Lung (tissue), 12 donors: Measurements from ENCODE around the gene CHST11. TPM values are rescaled to one million over a fixed set of nuclear protein-coding genes. Genes with fewer than 3 reads are reported as not detected.

Source experiments
- ATAC-seq: fragments of 200-7000 bp; cut with Tn5 transposase; one replicate; pipeline ENCODE4 v1.9.1; 2020; ENCODE audit warnings: moderate number of reproducible peaks; ENCODE audit not compliant: insufficient read depth, low FRiP score
- DNase-seq, 3 donors: peaks; one replicate each; pipeline ENCODE4 v3.0.0-alpha.2; 2013 to 2017
- H3K27ac ChIP-seq, 2 donors: one replicate each; pipeline ENCODE4 v1.5.1; 2013; ENCODE audit warnings: mild to moderate bottlenecking in 2 of 2, moderate library complexity in 2 of 2, control low read depth in 1 of 2, inconsistent platforms in 1 of 2, low read depth in 1 of 2, low read length in 1 of 2
- H3K27me3 ChIP-seq, 3 donors: one replicate each; pipeline ENCODE4 v1.5.1; 2013; ENCODE audit warnings: low read length in 2 of 3; ENCODE audit not compliant: control insufficient read depth in 3 of 3, insufficient read depth in 3 of 3
- H3K36me3 ChIP-seq, 4 donors: one replicate each; pipeline ENCODE4 v1.5.1; 2013; ENCODE audit warnings: low read length in 4 of 4, mild to moderate bottlenecking in 1 of 4, moderate library complexity in 1 of 4; ENCODE audit not compliant: control insufficient read depth in 4 of 4, insufficient read depth in 4 of 4
- H3K4me1 ChIP-seq, 5 donors: one replicate each; pipeline ENCODE4 v1.5.1; 2013; ENCODE audit warnings: low read length in 5 of 5, mild to moderate bottlenecking in 2 of 5, moderate library complexity in 1 of 5; ENCODE audit not compliant: control insufficient read depth in 5 of 5, insufficient read depth in 5 of 5
- H3K4me3 ChIP-seq: one replicate; pipeline ENCODE4 v1.5.1; 2013; ENCODE audit warnings: mild to moderate bottlenecking, control low read depth, moderate library complexity
- H3K9ac ChIP-seq, 2 donors: one replicate each; pipeline ENCODE4 v1.5.1; 2013; ENCODE audit warnings: low read length in 2 of 2, control low read depth in 1 of 2; ENCODE audit not compliant: insufficient read depth in 1 of 2
- H3K9me3 ChIP-seq, 4 donors: one replicate each; pipeline ENCODE4 v1.5.1; 2013; ENCODE audit warnings: low read length in 3 of 4, mild to moderate bottlenecking in 1 of 4, moderate library complexity in 1 of 4; ENCODE audit not compliant: control insufficient read depth in 4 of 4, insufficient read depth in 3 of 4
- CTCF ChIP-seq: IDR thresholded peaks from 2 replicates; pipeline ENCODE4 v1.5.1; 2012; ENCODE audit warnings: mild to moderate bottlenecking; ENCODE audit errors: control extremely low read depth, extremely low read depth
- WGBS, 2 donors: extraction: QIAGEN DNeasy Blood & Tissue Kit; methylation state at CpG; one replicate each; pipeline ENCODE4 v1.1.7; 2013; 5-methylcytosine and 5-hydroxymethylcytosine counted together
- polyA plus RNA-seq, 2 donors: library from polyadenylated mRNA; stranded (reverse); fragments of 200-250 nt; gene quantifications; one replicate each; pipeline ENCODE4 v1.2.1, GENCODE V29; 2013
- total RNA-seq, 2 donors: library from RNA; depleted of rRNA in 1 of 2; stranded (reverse); fragments of >200 nt in 1 of 2; gene quantifications; one replicate each; pipeline ENCODE4 v1.2.1, GENCODE V29; 2014 to 2021
- donor health status: control.
- donor health status: control.
- donor health status: Bipolar disorder and iron deficiency.
- donor health status: healthy.
- donor health status: DM: yes; HTN: yes; CAD: no.

CHST11 gene
- total and polyA plus RNA-seq, 4 donors: 9.0 to 63.2 (median 27.7) TPM

GRCh38 chr12:104596898-104597843 is 140.4 kb downstream of the CHST11 start:
- no peak overlapping the region for H3K9ac ChIP-seq
- ATAC-seq: no peak
- peaks cover 0 to 6% (median 3%) of the 10 kb centered on the region in 5 donors for H3K4me1 ChIP-seq
- H3K27me3 ChIP-seq: no peaks in the 10 kb centered on the region
- H3K27ac ChIP-seq: no peak overlapping the region
- H3K4me3 ChIP-seq: no peak overlapping the region
- no peaks in the 10 kb centered on the region for H3K36me3 ChIP-seq
- no peak for DNase-seq
- TF ChIP-seq CTCF: no peak
- H3K9me3 ChIP-seq: no peaks in the 10 kb centered on the region
- WGBS, 2 donors: 80% methylated on average over 15 of the region's 15 CpGs

GRCh38 chr12:104598342-104599271 is 141.9 kb downstream of the CHST11 start:
- Histone ChIP-seq H3K9ac (no peak overlapping the region), H3K4me3 (no peak overlapping the region), H3K27me3 (no peaks in the 10 kb centered on the region), H3K36me3 (no peaks in the 10 kb centered on the region), H3K27ac (no peak overlapping the region), H3K9me3 (no peaks in the 10 kb centered on the region), H3K4me1 (peaks cover 0 to 8% (median 3%) of the 10 kb centered on the region in 5 donors)
- 58 to 73% methylated on average over 15 of the region's 15 CpGs for WGBS, 2 donors
- no peak for TF ChIP-seq CTCF
- no peak for DNase-seq
- ATAC-seq: no peak

GRCh38 chr12:104599272-104600035 is 142.7 kb downstream of the CHST11 start:
- Histone ChIP-seq H3K36me3 (no peaks in the 10 kb centered on the region), H3K9ac (no peak overlapping the region), H3K4me1 (peaks cover 0 to 13% (median 3%) of the 10 kb centered on the region in 5 donors), H3K27me3 (no peaks in the 10 kb centered on the region), H3K4me3 (no peak overlapping the region), H3K9me3 (no peaks in the 10 kb centered on the region), H3K27ac (no peak overlapping the region)
- DNase-seq: no peak
- no peak for TF ChIP-seq CTCF
- WGBS, 2 donors: 85 to 88% methylated on average over 16 of the region's 16 CpGs
- no peak for ATAC-seq
